Measurements from ENCODE around the gene UNC93A.
"Not testable (repeated sequence)": the region's sequence is repeated elsewhere in the genome, so short reads cannot be mapped to it uniquely, and the experiment has no call there.

The UNC93A gene

DNA sequence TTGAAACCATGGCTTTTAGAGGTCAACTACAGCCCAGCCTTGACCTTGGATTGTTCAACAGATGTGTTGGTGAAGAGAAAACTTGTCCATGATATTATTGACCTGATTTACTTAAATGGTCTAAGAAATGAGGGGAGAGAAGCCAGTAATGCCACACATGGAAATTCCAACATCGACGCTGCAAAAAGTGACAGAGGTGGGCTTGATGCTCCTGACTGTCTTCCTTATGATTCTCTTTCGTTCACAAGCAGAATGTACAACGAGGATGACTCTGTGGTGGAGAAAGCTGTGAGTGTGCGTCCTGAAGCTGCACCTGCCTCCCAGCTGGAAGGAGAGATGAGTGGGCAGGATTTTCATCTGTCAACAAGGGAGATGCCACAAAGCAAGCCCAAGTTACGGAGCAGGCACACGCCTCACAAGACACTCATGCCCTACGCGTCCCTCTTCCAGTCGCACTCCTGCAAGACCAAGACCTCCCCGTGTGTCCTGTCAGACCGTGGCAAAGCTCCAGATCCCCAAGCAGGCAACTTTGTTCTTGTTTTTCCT is 50.0 kb downstream of the UNC93A start:
- DNase-seq (ENCODE audit: low spot score), result no peak

GRCh38 chr6:167341665-167342655 is 50.8 kb downstream of the UNC93A start:
- DNase-seq (ENCODE audit: low spot score), result no peak

DNA sequence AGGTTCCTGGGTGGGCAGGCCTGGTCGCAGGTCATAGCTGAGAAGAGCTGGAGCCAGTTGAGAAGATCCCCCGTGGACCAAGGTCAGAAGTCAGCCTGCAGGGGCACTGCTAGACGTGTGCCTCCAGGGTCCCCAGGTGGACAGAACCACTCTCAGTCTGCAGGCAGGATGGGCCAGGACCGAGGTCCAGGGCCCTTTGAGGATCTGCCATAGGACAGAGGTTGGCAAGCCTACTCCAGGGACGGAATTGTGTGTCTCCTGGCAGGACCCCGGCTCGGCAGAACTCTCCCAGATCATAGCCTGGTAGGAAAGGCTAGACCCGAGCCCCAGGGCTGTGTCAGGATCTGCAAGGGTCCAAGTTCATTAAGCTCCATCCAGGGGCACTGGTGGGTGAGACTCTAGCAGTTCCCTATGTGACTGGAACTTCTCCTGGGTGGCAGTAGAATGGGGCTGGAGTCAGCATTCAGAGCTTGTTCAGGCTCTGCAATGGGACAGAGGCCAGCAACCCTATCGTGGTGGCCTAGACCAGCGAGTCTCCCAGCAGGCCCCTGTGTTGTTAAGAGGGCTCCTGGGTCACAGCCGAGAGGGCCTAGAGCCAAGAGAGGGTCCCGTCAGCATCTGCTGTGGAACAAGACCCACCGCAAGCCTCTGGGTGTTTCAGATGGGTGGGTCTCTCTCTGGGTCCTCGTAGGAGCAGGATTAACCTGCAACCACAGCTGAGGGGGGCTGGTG is 51.9 kb downstream of the UNC93A start:
- DNase-seq (ENCODE audit: low spot score), result no peak

- no peak for DNase-seq (ENCODE audit: low spot score)
Measured at GRCh38 chr6:167345348-167345747, 54.2 kb downstream of the UNC93A start.

GRCh38 chr6:167345960-167346359 is 54.8 kb downstream of the UNC93A start:
- no peak for DNase-seq (ENCODE audit: low spot score)

GRCh38 chr6:167347226-167347625 is 56.1 kb downstream of the UNC93A start:
- DNase-seq (ENCODE audit: low spot score), result no peak

DNA sequence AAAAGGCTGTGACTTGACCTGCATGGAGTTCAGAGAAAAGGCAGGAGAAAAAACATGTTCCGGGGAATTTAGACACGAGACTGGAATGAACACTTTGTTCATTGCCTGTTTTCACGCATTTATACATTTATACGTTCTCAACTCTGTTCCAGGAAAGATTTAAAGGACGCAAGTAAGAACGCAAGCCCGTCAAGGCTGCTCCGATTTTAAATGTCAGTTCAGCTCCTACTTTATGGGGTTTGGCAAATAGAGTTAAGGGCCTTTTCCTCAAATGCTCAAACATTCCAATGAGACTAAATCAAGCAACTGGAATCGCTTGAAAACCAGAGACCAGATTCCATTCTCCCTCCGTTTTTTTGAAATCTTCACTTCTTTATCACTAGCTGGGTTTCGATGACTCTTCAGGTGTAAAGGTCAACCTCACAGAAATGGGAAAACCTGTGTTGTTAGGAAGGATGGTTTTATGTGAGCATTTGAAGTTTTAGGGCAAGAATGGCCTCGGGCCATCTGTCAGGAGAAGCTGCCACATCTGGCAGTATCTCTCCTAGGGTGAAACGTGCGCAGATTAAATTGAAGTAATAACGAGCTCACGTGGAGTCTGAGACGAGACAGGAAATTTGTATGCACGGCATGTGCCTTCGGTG is 58.6 kb downstream of the UNC93A start:
- DNase-seq (ENCODE audit: low spot score), result no peak

DNA sequence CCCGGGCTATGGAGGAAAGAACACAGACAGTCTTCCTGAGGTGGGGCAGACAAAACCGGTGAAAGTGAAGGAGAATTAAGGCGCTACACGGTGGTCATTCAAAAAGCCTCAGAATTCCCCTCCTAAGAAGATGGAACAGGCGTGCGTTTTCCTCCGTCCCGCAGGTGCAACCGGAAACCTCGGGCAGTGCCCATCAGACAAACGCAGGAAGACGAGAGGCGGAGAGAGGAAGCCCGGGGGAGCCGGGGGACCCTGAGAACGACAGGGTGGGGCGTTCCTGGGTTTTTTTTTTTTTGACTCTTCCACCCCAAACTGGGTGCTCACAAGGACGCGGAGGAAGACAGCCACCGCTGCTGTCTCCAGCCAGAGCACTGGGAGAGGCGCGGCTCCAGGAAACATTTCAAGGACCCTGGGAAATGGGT is 59.2 kb downstream of the UNC93A start:
- no peak for DNase-seq (ENCODE audit: low spot score)

DNA sequence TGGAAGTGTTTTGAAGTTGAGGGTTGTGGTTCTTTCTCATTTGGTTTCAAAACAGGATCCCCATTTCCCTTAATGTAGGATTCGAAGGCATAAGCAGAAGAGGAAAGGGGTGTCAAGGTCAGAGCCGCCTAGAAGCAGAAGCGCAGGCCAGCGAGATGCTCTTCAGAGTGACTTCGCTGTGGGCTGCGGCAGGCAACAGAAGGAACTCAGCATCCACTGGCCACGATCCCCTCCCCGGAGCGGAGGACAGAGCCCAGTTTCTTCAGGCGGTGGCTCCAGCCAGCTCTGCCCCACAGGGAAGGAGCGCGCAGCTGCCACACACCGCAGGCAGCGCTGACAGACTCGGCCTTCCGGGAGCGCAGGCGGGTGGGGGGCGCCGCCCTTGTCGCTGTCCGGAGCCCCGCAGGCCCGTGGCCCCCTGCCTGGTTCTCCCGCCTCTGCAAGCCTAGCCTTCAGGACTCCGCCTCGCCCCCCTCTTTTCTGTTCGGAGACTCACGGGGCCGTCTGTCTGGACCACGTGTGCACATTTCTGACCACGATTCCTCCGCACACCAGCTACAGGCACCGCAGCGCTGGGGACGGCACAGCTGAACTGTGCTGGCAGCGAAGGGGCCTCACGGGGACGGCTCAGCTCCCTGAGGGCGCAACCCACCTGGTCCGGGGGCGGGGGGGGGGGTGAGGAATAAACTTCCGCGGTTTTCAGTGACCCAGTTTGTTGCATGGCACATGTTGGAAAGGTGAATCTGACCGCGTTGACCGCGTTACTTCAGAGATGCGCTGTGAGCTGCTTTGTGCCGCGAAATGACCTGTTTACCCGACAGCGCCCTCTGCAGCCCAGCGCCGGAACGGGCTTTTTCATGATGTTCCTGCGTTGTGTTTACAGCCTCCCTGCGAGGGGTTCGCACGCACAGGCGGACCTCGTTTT is 59.9 kb downstream of the UNC93A start:
- peak; percentile 82 for DNase-seq (ENCODE audit: low spot score)

GRCh38 chr6:167351656-167352345 is 60.7 kb downstream of the UNC93A start:
- no peak for DNase-seq (ENCODE audit: low spot score)

GRCh38 chr6:167356874-167357273 is 65.8 kb downstream of the UNC93A start:
- no peak for DNase-seq (ENCODE audit: low spot score)

DNA sequence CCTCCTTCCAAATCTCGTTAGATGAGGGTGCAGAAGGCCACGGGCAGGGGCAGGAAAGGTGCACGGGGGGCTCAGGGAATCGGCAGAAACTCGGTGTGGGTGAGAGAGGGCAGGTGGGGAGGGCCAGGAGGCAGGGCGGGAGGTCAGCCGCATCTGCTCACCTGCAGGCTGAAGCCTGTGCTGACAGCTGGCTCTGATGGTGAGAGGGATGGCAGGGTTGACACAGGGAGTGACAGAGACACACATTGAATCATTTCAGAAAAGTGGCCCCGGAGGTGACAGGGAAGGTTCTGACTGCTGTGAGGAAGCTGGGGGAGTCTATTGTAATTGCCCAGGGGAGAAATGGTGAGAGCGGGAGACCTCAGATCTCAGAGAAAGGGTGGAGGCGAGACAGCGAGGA is 67.3 kb downstream of the UNC93A start:
- not testable (repeated sequence) for DNase-seq (ENCODE audit: low spot score)

GRCh38 chr6:167361170-167361569 is 70.1 kb downstream of the UNC93A start:
- DNase-seq (ENCODE audit: low spot score), result not testable (repeated sequence)
